ENCODE results near the gene ATAT1. TPM values are rescaled to one million over a fixed set of nuclear protein-coding genes. Genes with fewer than 3 reads are reported as not detected.

The ATAT1 gene
- polyA plus RNA-seq, 1 of the 3 experiments (the other 2 are of a cell fraction), result 36.2 TPM

DNA sequence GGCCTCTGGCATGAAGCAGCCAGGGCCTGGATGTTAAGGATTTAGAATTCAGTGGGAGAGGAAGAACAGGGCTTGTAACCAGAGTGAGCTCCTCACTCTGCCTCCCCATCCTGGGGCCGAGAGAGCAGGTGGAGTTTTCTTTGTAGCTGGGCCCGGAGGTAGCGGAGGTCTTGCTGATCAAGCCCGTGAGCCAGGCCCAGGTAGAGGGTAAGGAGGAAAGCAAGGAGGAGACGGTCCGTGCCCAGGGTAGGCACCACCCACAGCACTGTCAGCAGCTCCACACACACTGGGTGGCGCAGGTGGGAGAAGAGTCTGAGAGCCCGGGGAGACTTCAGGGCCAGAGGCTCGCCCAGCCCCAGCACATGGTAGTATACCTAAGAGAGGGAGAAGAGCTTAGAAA is 61.9 kb downstream of the ATAT1 start:
- peak overlapping the region; percentile 97; the same call in 1 of the 2 replicates for H3K9ac ChIP-seq
- peaks cover 2% of the 10 kb centered on the region for H3F3A ChIP-seq (replicated peaks; ENCODE audit: insufficient read depth)
- H3K36me3 ChIP-seq (replicated peaks in 1 of 2; ENCODE audit: control insufficient read depth in 1 of 2, insufficient read depth in 2 of 2, low read length in 1 of 2), result peaks cover 0 to 5% of the 10 kb centered on the region in 2 experiments
- no peaks in the 10 kb centered on the region for H3K9me3 ChIP-seq
- POLR2A ChIA-PET, result interaction anchor here (1.0 to 1.9 kb wide), 2 partner anchors 71 to 74 kb away, joined by 4 to 7 read pairs; partner anchors contain the start of gene MRPS18B
- peak overlapping the region; percentile 98 for H3K4me2 ChIP-seq
- no peak for TF ChIP-seq NRF1 (IDR thresholded peaks at IDR 0.05; ENCODE audit: low read depth, low read length)
- TF ChIP-seq JUND (IDR thresholded peaks at IDR 0.05), result no peak
- TF ChIP-seq PBX3 (IDR thresholded peaks at IDR 0.05), result no peak
- no peak for TF ChIP-seq SIN3A (IDR thresholded peaks at IDR 0.05; ENCODE audit: borderline replicate concordance, low read depth, low read length)
- no peak for TF ChIP-seq ZBTB33 (IDR thresholded peaks at IDR 0.05; ENCODE audit: borderline replicate concordance, low read depth)
- no peak for TF ChIP-seq RCOR1 (IDR thresholded peaks at IDR 0.05; ENCODE audit: low read length)
- no peak for TF ChIP-seq REST (IDR thresholded peaks at IDR 0.05; ENCODE audit: low read depth, low read length)
- no peak for TF ChIP-seq YY1 (IDR thresholded peaks at IDR 0.05; ENCODE audit: low read depth)
- TF ChIP-seq, protein P1, sequence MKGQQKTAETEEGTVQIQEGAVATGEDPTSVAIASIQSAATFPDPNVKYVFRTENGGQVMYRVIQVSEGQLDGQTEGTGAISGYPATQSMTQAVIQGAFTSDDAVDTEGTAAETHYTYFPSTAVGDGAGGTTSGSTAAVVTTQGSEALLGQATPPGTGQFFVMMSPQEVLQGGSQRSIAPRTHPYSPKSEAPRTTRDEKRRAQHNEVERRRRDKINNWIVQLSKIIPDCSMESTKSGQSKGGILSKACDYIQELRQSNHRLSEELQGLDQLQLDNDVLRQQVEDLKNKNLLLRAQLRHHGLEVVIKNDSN (IDR thresholded peaks at IDR 0.05; ENCODE audit: borderline replicate concordance, low read depth), result no peak
- TF ChIP-seq EP300 (IDR thresholded peaks at IDR 0.05; ENCODE audit: borderline replicate concordance in 1 of 2, low read depth in 1 of 2, low read length in 1 of 2), result no peak
- no peak for TF ChIP-seq GATA2 (CRISPR knock-in tag; IDR thresholded peaks at IDR 0.05)
- TF ChIP-seq FOXM1 (IDR thresholded peaks at IDR 0.05; ENCODE audit: low read depth), result no peak
- H3K4me3 ChIP-seq (ENCODE audit: low read depth in 2 of 2, low read length in 1 of 2), result peak overlapping the region in 1 of 2 experiments; percentile 74; a peak in 2 of 4 replicates
- CTCF ChIA-PET, result interaction anchor here (1.0 to 29.8 kb wide), 5 partner anchors 8 to 34 kb away, joined by 3 to 838 read pairs (median 5); partner anchors contain the start of genes DHX16, FLOT1, MDC1 and TUBB
- peaks cover 69% of the 10 kb centered on the region for H3K79me2 ChIP-seq (ENCODE audit: insufficient read depth)
- no peaks in the 10 kb centered on the region for H3K27me3 ChIP-seq (ENCODE audit: insufficient read depth)
- DNase-seq, result no peak
- no peaks in the 10 kb centered on the region; the same call in 1 of the 2 replicates for H4K20me1 ChIP-seq (ENCODE audit: insufficient read depth)
- peaks cover 17 to 53% of the 10 kb centered on the region in 2 experiments; a peak in 2 of 4 replicates for H3K4me1 ChIP-seq (ENCODE audit: control insufficient read depth in 1 of 2, insufficient read depth in 2 of 2, low read depth in 1 of 2, low read length in 1 of 2)
- H3K9me2 ChIP-seq, result no peaks in the 10 kb centered on the region
- H2AFZ ChIP-seq (ENCODE audit: low read depth), result no peak overlapping the region
- peak overlapping the region in 1 of 2 experiments; percentile 97; a peak in 3 of 4 replicates for H3K27ac ChIP-seq (ENCODE audit: low read depth in 2 of 2, low read length in 1 of 2)
- WGBS (ENCODE audit: low lambda C conversion rate), result 96% methylated on average over 9 of the region's 9 CpGs

Measured in SK-N-SH (cell line).